ENCODE measurements around the gene POPDC3.

DNA sequence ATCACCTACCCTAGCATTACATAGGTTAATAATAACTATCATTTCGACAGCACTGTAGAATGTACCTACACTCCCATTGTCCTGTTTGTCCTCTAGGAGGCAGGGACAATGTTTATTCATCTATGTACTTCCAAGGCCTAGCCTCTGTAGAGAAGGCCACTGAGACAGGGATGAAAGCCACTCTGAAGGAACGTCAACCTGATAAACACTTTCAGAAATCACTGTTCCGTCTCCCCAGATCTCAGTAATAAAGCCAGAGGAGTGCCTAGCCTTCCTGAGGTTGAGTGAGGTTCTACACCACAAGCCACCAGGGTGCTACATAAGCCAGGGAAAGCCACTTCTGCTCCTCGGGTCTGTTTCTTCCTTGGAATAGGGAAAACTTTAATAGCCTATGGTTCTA lies 44.8 kb downstream of the POPDC3 start:
- TF ChIP-seq, protein P1, sequence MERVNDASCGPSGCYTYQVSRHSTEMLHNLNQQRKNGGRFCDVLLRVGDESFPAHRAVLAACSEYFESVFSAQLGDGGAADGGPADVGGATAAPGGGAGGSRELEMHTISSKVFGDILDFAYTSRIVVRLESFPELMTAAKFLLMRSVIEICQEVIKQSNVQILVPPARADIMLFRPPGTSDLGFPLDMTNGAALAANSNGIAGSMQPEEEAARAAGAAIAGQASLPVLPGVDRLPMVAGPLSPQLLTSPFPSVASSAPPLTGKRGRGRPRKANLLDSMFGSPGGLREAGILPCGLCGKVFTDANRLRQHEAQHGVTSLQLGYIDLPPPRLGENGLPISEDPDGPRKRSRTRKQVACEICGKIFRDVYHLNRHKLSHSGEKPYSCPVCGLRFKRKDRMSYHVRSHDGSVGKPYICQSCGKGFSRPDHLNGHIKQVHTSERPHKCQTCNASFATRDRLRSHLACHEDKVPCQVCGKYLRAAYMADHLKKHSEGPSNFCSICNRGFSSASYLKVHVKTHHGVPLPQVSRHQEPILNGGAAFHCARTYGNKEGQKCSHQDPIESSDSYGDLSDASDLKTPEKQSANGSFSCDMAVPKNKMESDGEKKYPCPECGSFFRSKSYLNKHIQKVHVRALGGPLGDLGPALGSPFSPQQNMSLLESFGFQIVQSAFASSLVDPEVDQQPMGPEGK (CRISPR knock-in tag; IDR thresholded peaks at IDR 0.05; ENCODE audit: borderline replicate concordance), result no peak
- TF ChIP-seq RARB (CRISPR knock-in tag; IDR thresholded peaks at IDR 0.05) (no peak), ZNF70 (CRISPR knock-in tag; IDR thresholded peaks at IDR 0.05) (no peak), ESRRG (CRISPR knock-in tag; IDR thresholded peaks at IDR 0.05) (no peak), ARNTL (CRISPR knock-in tag; IDR thresholded peaks at IDR 0.05; ENCODE audit: borderline replicate concordance, low read depth) (no peak)
- TF ChIP-seq, protein P2, sequence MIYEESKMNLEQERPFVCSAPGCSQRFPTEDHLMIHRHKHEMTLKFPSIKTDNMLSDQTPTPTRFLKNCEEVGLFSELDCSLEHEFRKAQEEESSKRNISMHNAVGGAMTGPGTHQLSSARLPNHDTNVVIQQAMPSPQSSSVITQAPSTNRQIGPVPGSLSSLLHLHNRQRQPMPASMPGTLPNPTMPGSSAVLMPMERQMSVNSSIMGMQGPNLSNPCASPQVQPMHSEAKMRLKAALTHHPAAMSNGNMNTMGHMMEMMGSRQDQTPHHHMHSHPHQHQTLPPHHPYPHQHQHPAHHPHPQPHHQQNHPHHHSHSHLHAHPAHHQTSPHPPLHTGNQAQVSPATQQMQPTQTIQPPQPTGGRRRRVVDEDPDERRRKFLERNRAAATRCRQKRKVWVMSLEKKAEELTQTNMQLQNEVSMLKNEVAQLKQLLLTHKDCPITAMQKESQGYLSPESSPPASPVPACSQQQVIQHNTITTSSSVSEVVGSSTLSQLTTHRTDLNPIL (CRISPR knock-in tag; IDR thresholded peaks at IDR 0.05; ENCODE audit: low read depth), result no peak
